Epithelial cell of proximal tubule (primary cell): ENCODE data around the gene FARP1. TPM values are rescaled to one million over a fixed set of nuclear protein-coding genes. Genes with fewer than 3 reads are reported as not detected.

ENCODE experiments used
- DNase-seq: peaks from one replicate; pipeline ENCODE4 v3.0.0-alpha.2; 2011; ENCODE audit warnings: low read depth
- H3K4me3 ChIP-seq: 2 replicates; pipeline ENCODE4 v1.5.1; 2011; ENCODE audit warnings: low read depth, mild to moderate bottlenecking, low read length
- CTCF ChIP-seq: conservative IDR thresholded peaks from 2 replicates; pipeline ENCODE4 v1.5.1; 2012; ENCODE audit warnings: low read depth, mild to moderate bottlenecking, low read length
- total RNA-seq: library from RNA; depleted of rRNA; stranded (reverse); fragments of >200 nt; gene quantifications from 2 replicates; pipeline ENCODE4 v1.2.3, GENCODE V29; 2015

FARP1 gene
- total RNA-seq, 1 donor from 2014 or later: 97.0 TPM

- DNase-seq: no peak
- no peak overlapping the region for H3K4me3 ChIP-seq
- no peak for TF ChIP-seq CTCF
Observed at GRCh38 chr13:98109226-98109853, 33.6 kb upstream of the FARP1 start.

GRCh38 chr13:98110749-98111148 is 32.1 kb upstream of the FARP1 start:
- TF ChIP-seq CTCF: no peak
- DNase-seq: no peak
- no peak overlapping the region for H3K4me3 ChIP-seq

GRCh38 chr13:98111168-98112098 is 31.5 kb upstream of the FARP1 start:
- H3K4me3 ChIP-seq: no peak overlapping the region
- DNase-seq: no peak
- TF ChIP-seq CTCF: no peak

GRCh38 chr13:98112456-98112855 is 30.4 kb upstream of the FARP1 start:
- DNase-seq: no peak

GRCh38 chr13:98118865-98119264 is 24.0 kb upstream of the FARP1 start:
- DNase-seq: no peak
- H3K4me3 ChIP-seq: no peak overlapping the region
- no peak for TF ChIP-seq CTCF

More at GRCh38 chr13:98112456-98112855, 30.4 kb upstream of the FARP1 start:
- no peak for TF ChIP-seq CTCF
- H3K4me3 ChIP-seq: no peak overlapping the region

- DNase-seq: no peak
- no peak overlapping the region for H3K4me3 ChIP-seq
- no peak for TF ChIP-seq CTCF
Observed at GRCh38 chr13:98123176-98123575, 19.7 kb upstream of the FARP1 start.
